ENCODE results near the gene CELSR3.

DNA sequence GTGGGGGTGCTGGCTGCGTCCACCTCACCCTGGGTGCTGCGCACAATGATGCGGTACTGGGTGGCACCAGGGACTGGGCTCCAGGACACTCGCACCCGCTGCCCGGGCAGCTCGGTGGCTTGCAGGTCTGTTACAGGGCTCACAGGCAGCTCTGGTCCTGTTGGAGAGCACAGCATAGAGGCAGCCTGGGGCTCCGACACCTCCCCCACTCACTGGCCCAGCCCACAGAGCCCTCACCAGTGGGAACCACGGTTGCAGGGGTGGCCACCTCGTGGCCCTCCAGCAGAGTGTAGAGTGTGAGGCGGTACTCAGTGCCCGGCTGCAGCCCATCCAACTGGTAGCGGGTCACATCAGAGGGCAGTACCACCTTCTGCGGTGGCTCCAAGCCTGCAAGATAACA, 71.2 kb downstream of the CELSR3 start:
- TF ChIP-seq SUZ12 (IDR thresholded peaks at IDR 0.05; ENCODE audit: extremely low read depth, insufficient read depth, insufficient read length) (no peak), ZNF274 (IDR thresholded peaks at IDR 0.05; ENCODE audit: low read depth, low read length) (no peak)

Data from NT2/D1 (cell line).